ENCODE measurements around the gene FGF1. TPM values are rescaled to one million over a fixed set of nuclear protein-coding genes. Genes with fewer than 3 reads are reported as not detected.

The FGF1 gene
- total and polyA plus RNA-seq, 9 donors = 0.10 to 3.6 (median 0.55) TPM

GRCh38 chr5:142619815-142620214 lies 66.1 kb downstream of the FGF1 start:
- 86 to 94% (median 92%) methylated on average over 11 of the region's 11 CpGs for WGBS, 3 donors
- intact Hi-C loops (cut with DNase I) = loop anchor here in 1 of 4 donors (10.0 kb wide), 1 partner anchor 785 kb away; the partner anchor contains the start of gene NR3C1
- no peak for DNase-seq
- Histone ChIP-seq H3K9me3 (no peaks in the 10 kb centered on the region), H3K4me3 (no peak overlapping the region), H3K27me3 (no peaks in the 10 kb centered on the region), H3K27ac (no peak overlapping the region), H3K36me3 (no peaks in the 10 kb centered on the region), H3K4me1 (ENCODE audit: insufficient read depth) (no peaks in the 10 kb centered on the region)
- no peak for TF ChIP-seq CTCF (IDR thresholded peaks at IDR 0.05)
- no peak for TF ChIP-seq POLR2A (IDR thresholded peaks at IDR 0.05)
- no peak for TF ChIP-seq EP300 (IDR thresholded peaks at IDR 0.05)

GRCh38 chr5:142618130-142618523 lies 67.8 kb downstream of the FGF1 start:
- H3K4me3 ChIP-seq = no peak overlapping the region
- intact Hi-C loops (cut with DNase I) = loop anchor here in 1 of 4 donors (10.0 kb wide), 1 partner anchor 787 kb away; the partner anchor contains the start of gene NR3C1
- TF ChIP-seq POLR2A (IDR thresholded peaks at IDR 0.05) (no peak), CTCF (IDR thresholded peaks at IDR 0.05) (no peak), EP300 (IDR thresholded peaks at IDR 0.05) (no peak)
- WGBS, 3 donors = 59 to 65% (median 60%) methylated on average over 6 of the region's 6 CpGs
- DNase-seq = no peak
- no peak overlapping the region for H3K27ac ChIP-seq
- H3K4me1 ChIP-seq (ENCODE audit: insufficient read depth) = no peaks in the 10 kb centered on the region
- H3K9me3 ChIP-seq = no peaks in the 10 kb centered on the region
- no peaks in the 10 kb centered on the region for H3K27me3 ChIP-seq
- H3K36me3 ChIP-seq = no peaks in the 10 kb centered on the region

GRCh38 chr5:142617416-142618129 lies 68.3 kb downstream of the FGF1 start:
- intact Hi-C loops (cut with DNase I) = loop anchor here in 1 of 4 donors (10.0 kb wide), 1 partner anchor 787 kb away; the partner anchor contains the start of gene NR3C1
- H3K9me3 ChIP-seq = no peaks in the 10 kb centered on the region
- no peak overlapping the region for H3K4me3 ChIP-seq
- H3K27ac ChIP-seq = no peak overlapping the region
- no peak for TF ChIP-seq CTCF (IDR thresholded peaks at IDR 0.05)
- TF ChIP-seq EP300 (IDR thresholded peaks at IDR 0.05) = no peak
- TF ChIP-seq POLR2A (IDR thresholded peaks at IDR 0.05) = no peak
- H3K36me3 ChIP-seq = no peaks in the 10 kb centered on the region
- 90 to 92% (median 91%) methylated on average over 5 of the region's 5 CpGs for whole genome bisulfite sequencing, 3 donors
- no peaks in the 10 kb centered on the region for H3K27me3 ChIP-seq
- H3K4me1 ChIP-seq (ENCODE audit: insufficient read depth) = no peaks in the 10 kb centered on the region
- no peak for DNase-seq

DNA sequence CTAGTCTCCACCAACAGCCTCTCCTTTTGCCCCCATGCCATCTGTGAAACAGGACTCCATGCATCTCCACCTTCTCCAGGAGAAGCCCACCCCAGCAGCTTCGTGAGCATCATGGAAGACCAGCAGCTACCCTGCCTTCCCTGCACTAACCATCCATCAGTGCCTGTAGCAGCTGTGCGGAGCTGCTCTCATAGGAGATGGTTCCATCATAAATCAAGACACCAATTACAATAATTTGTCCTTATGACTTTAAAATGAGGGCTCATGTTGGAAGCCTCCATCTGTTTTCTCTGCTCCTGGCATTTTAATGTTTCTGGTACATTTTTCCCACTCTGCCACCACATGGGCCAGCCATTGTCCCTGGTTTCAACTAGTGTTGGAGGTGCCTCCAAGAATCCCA lies 69.9 kb downstream of the FGF1 start:
- WGBS, 3 donors = 92 to 95% (median 95%) methylated on average over 2 of the region's 2 CpGs
- no peak for DNase-seq

More for the DNA sequence above, 69.9 kb downstream of the FGF1 start:
- Histone ChIP-seq H3K36me3 (no peaks in the 10 kb centered on the region), H3K27me3 (no peaks in the 10 kb centered on the region), H3K4me3 (no peak overlapping the region), H3K9me3 (no peaks in the 10 kb centered on the region), H3K4me1 (ENCODE audit: insufficient read depth) (no peaks in the 10 kb centered on the region), H3K27ac (no peak overlapping the region)
- TF ChIP-seq EP300 (IDR thresholded peaks at IDR 0.05) (no peak), POLR2A (IDR thresholded peaks at IDR 0.05) (no peak), CTCF (IDR thresholded peaks at IDR 0.05) (no peak)
- intact Hi-C loops (cut with DNase I) = loop anchor here in 1 of 4 donors (10.0 kb wide), 1 partner anchor 789 kb away; the partner anchor contains the start of gene NR3C1

Measured in ovary (tissue), 9 donors.